Subcutaneous adipose tissue (tissue), 4 donors: ENCODE results near the gene MPZL3. TPM values are rescaled to one million over a fixed set of nuclear protein-coding genes. Genes with fewer than 3 reads are reported as not detected.

Source experiments
- CTCF ChIP-seq: fragments of 450-650 bp; IDR thresholded peaks from one replicate; pipeline ENCODE4 v1.5.1; 2016; ENCODE audit warnings: low read depth, mild to moderate bottlenecking, control low read depth, antibody characterized with exemption, moderate library complexity
- total RNA-seq, 4 donors: library from RNA; depleted of rRNA; stranded (reverse); fragments of >200 nt; gene quantifications; one replicate each; pipeline ENCODE4 v1.1.0, GENCODE V29; 2016

The MPZL3 gene
- total RNA-seq, 4 donors from 2014 or later = 1.1 to 3.7 (median 2.0) TPM

GRCh38 chr11:118289401-118289800 is 37.2 kb upstream of the MPZL3 start:
- TF ChIP-seq CTCF = no peak

GRCh38 chr11:118287006-118287405 is 34.8 kb upstream of the MPZL3 start:
- TF ChIP-seq CTCF = no peak

- no peak for TF ChIP-seq CTCF
Observed at GRCh38 chr11:118286545-118286944, 34.4 kb upstream of the MPZL3 start.

GRCh38 chr11:118283756-118284350 is 31.7 kb upstream of the MPZL3 start:
- no peak for TF ChIP-seq CTCF

GRCh38 chr11:118283037-118283636 is 31.0 kb upstream of the MPZL3 start:
- TF ChIP-seq CTCF = no peak

GRCh38 chr11:118282606-118283005 is 30.4 kb upstream of the MPZL3 start:
- TF ChIP-seq CTCF = no peak

- TF ChIP-seq CTCF = no peak
Observed at GRCh38 chr11:118281284-118281683, 29.1 kb upstream of the MPZL3 start.
